Breast epithelium (tissue), 3 donors: Measurements from ENCODE around the gene PPP1R15B.

ENCODE experiments used
- CTCF ChIP-seq, 3 donors: fragments of 450-650 bp; IDR thresholded peaks; one replicate each; pipeline ENCODE4 v1.5.1; 2016 to 2017; ENCODE audit warnings: antibody characterized with exemption in 3 of 3, mild to moderate bottlenecking in 3 of 3, moderate library complexity in 3 of 3
- POLR2AphosphoS5 ChIP-seq, 3 donors: sonication (generic); formaldehyde crosslinking; IDR thresholded peaks; one replicate each; pipeline ENCODE4 v1.6.1; 2017; ENCODE audit warnings: antibody characterized with exemption in 3 of 3

- TF ChIP-seq CTCF (IDR thresholded peaks at IDR 0.05) = no peak
- no peak for TF ChIP-seq POLR2AphosphoS5 (IDR thresholded peaks at IDR 0.05)
Observed at GRCh38 chr1:204460346-204460745, 48.7 kb upstream of the PPP1R15B start.
